ENCODE data around the gene DNAJB2.

DNA sequence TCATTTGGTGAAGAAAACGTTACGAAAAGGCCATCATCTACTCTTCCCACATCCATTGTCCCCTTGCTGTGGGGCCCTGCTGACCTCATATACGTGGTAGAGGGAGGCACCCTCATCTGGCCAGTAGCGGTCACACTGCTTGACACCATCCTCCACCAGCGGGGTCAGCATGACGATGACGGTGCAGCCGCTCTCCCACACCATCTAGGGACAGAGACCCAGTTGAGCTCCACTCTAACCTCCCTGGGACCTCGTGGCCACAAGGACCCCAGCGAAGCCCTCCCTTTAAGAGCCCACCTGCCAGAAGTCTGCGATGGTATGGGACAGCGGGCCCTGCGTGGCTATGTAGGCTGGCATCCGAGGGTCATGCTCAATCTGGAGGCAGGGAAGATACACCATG is 17.0 kb downstream of the DNAJB2 start:
- TF ChIP-seq, protein P1, sequence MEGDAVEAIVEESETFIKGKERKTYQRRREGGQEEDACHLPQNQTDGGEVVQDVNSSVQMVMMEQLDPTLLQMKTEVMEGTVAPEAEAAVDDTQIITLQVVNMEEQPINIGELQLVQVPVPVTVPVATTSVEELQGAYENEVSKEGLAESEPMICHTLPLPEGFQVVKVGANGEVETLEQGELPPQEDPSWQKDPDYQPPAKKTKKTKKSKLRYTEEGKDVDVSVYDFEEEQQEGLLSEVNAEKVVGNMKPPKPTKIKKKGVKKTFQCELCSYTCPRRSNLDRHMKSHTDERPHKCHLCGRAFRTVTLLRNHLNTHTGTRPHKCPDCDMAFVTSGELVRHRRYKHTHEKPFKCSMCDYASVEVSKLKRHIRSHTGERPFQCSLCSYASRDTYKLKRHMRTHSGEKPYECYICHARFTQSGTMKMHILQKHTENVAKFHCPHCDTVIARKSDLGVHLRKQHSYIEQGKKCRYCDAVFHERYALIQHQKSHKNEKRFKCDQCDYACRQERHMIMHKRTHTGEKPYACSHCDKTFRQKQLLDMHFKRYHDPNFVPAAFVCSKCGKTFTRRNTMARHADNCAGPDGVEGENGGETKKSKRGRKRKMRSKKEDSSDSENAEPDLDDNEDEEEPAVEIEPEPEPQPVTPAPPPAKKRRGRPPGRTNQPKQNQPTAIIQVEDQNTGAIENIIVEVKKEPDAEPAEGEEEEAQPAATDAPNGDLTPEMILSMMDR (IDR thresholded peaks at IDR 0.05), result no peak
- TF ChIP-seq POLR2A (IDR thresholded peaks at IDR 0.05) (no peak), EP300 (IDR thresholded peaks at IDR 0.05) (no peak), POLR2AphosphoS5 (IDR thresholded peaks at IDR 0.05) (no peak)

All from gastroesophageal sphincter (tissue), 3 donors.